A549 (cell line): ENCODE measurements around the gene INAFM1. TPM values are rescaled to one million over a fixed set of nuclear protein-coding genes. Genes with fewer than 3 reads are reported as not detected.

Experiments
- ATAC-seq, 2 experiments: fragments of 200-7000 bp in 1 of 2; fragments of >200 bp in 1 of 2; cut with Nextera tagmentation in 1 of 2; cut with Tn5 transposase in 1 of 2; 3 replicates each; pipeline versions ENCODE4 v1.8.0 to v1.9.1; 2018 to 2020; ENCODE audit warnings: mild to moderate bottlenecking in 1 of 2, moderate library complexity in 1 of 2
- CTCF ChIA-PET: fragments of 300-600 bp; sonication (Branson Sonifier 250); formaldehyde crosslinking; extraction: SDS; loops from one replicate; lab custom pipeline; 2021; ENCODE audit warnings: antibody characterized with exemption, inconsistent platforms; lab: Yijun Ruan, JAX
- POLR2A ChIA-PET: fragments of 350-600 bp; formaldehyde crosslinking; extraction: SDS; loops from one replicate; lab custom pipeline; 2021; ENCODE audit warnings: antibody characterized with exemption, inconsistent platforms; lab: Yijun Ruan, JAX
- DNase-seq, 2 experiments: peaks; one replicate each; pipeline versions ENCODE4 v3.0.0 to v3.0.0-alpha.2; 2011 to 2016; ENCODE audit warnings: low read depth in 1 of 2, low spot score in 1 of 2
- FAIRE-seq: peaks from 2 replicates; lab custom pipeline; 2011; peaks lifted over from hg19 to GRCh38; lab: Jason Lieb, UNC
- H3K27ac ChIP-seq, 2 experiments: fragments of >200 bp; sonication (Bioruptor Twin); formaldehyde crosslinking; 3 replicates each; pipeline ENCODE4 v1.5.1; 2016 to 2017
- H3K4me1 ChIP-seq: fragments of >200 bp; sonication (Bioruptor Twin); formaldehyde crosslinking; 3 replicates; pipeline ENCODE4 v1.6.1; 2016
- H3K4me2 ChIP-seq: fragments of >200 bp; sonication (Bioruptor Twin); formaldehyde crosslinking; 3 replicates; pipeline ENCODE4 v1.6.1; 2016
- H3K4me3 ChIP-seq: fragments of >200 bp; sonication (Bioruptor Twin); formaldehyde crosslinking; 3 replicates; pipeline ENCODE4 v1.5.1; 2016
- H3K9me3 ChIP-seq: fragments of >200 bp; sonication (Bioruptor Twin); formaldehyde crosslinking; 3 replicates; pipeline ENCODE4 v1.6.1; 2016
- BCL3 ChIP-seq: fragments of >200 bp; sonication (Bioruptor Twin); formaldehyde crosslinking; IDR thresholded peaks from 3 replicates; pipeline ENCODE4 v1.6.1; 2016
- CTCF ChIP-seq: fragments of >200 bp; sonication (Bioruptor Twin); formaldehyde crosslinking; IDR thresholded peaks from 3 replicates; pipeline ENCODE4 v1.5.1; 2016
- E2F6 ChIP-seq: IDR thresholded peaks from 2 replicates; pipeline ENCODE4 v1.6.1; 2012; ENCODE audit warnings: low read depth, borderline replicate concordance
- EHF ChIP-seq: fragments of 250-450 bp; sonication (Bioruptor Pico); IDR thresholded peaks from 2 replicates; pipeline ENCODE4 v1.5.0; 2020; ENCODE audit warnings: mild to moderate bottlenecking
- ELK1 ChIP-seq: fragments of 150-350 bp; IDR thresholded peaks from 2 replicates; pipeline ENCODE4 v1.6.1; 2014; ENCODE audit warnings: low read depth, mild to moderate bottlenecking, low read length
- FOXS1 ChIP-seq: fragments of 250-450 bp; sonication (Bioruptor Pico); IDR thresholded peaks from 2 replicates; pipeline ENCODE4 v1.5.0; 2020; ENCODE audit warnings: mild to moderate bottlenecking, moderate library complexity
- HDAC2 ChIP-seq: fragments of 200-600 bp; sonication (generic); IDR thresholded peaks from 2 replicates; pipeline ENCODE4 v1.6.1; 2016
- HEYL ChIP-seq: fragments of 250-450 bp; sonication (Bioruptor Pico); IDR thresholded peaks from 2 replicates; pipeline ENCODE4 v1.8.0; 2021; ENCODE audit warnings: mild to moderate bottlenecking, moderate library complexity
- MAX ChIP-seq: IDR thresholded peaks from 2 replicates; pipeline ENCODE4 v1.6.1; 2012
- MYC ChIP-seq: IDR thresholded peaks from 2 replicates; pipeline ENCODE4 v1.6.1; 2012; ENCODE audit warnings: mild to moderate bottlenecking, inconsistent platforms, low read length, improper control_type of control experiment, borderline replicate concordance
- NFE2L2 ChIP-seq: fragments of 150-350 bp; conservative IDR thresholded peaks from 2 replicates; pipeline ENCODE4 v1.6.1; 2014; ENCODE audit warnings: low read length
- RFX5 ChIP-seq: fragments of 450-650 bp; IDR thresholded peaks from 2 replicates; pipeline ENCODE4 v1.7.1; 2014; ENCODE audit warnings: antibody characterized with exemption, mild to moderate bottlenecking, moderate library complexity
- TFCP2L1 ChIP-seq: fragments of 250-450 bp; sonication (Bioruptor Pico); IDR thresholded peaks from 2 replicates; pipeline ENCODE4 v1.5.0; 2021; ENCODE audit warnings: mild to moderate bottlenecking
- ZSCAN20 ChIP-seq: fragments of 250-450 bp; sonication (Bioruptor Pico); IDR thresholded peaks from 2 replicates; pipeline ENCODE4 v1.8.0; 2022; ENCODE audit warnings: mild to moderate bottlenecking, moderate library complexity
- WGBS: methylation state at CpG from one replicate; pipeline ENCODE4 v1.1.6; 2017; ENCODE audit errors: missing lambda C conversion rate; 5-methylcytosine and 5-hydroxymethylcytosine counted together
- polyA plus RNA-seq, 4 experiments: library from polyadenylated mRNA; depleted of rRNA in 3 of 4; stranded (reverse); fragments of >200 nt; fragmentation: RNase III in 1 of 4; extraction: RNeasy Plus Mini Kit Qiagen cat#74134 plus additional on column Dnase treatment in 1 of 4; gene quantifications; 2 replicates in 3 of 4; 3 replicates in 1 of 4; pipeline ENCODE4 v1.2.3, GENCODE V29; 2011 to 2017

INAFM1 gene
- polyA plus RNA-seq, 2 of the 4 experiments (the other 2 are of a cell fraction): 1.5 to 5.5 TPM

GRCh38 chr19:47264629-47265028 lies 10.1 kb upstream of the INAFM1 start (continued):
- TF ChIP-seq BCL3 (no peak), NFE2L2 (no peak), RFX5 (no peak), FOXS1 (CRISPR knock-in tag) (no peak), ZSCAN20 (CRISPR knock-in tag) (no peak), EHF (CRISPR knock-in tag) (no peak), TFCP2L1 (no peak), HDAC2 (no peak)
- TF ChIP-seq, all 56 proteins: peak for 0

- ATAC-seq (no peak; a peak in 1 of 6 replicates), DNase-seq (no peak), FAIRE-seq (no peak)
- ChIA-PET CTCF (interaction anchor here (0.6 to 7.2 kb wide), 9 partner anchors 9 to 125 kb away, joined by 3 to 32 read pairs (median 5); partner anchors contain the start of genes DHX34 and INAFM1), POLR2A (interaction anchor here (1.2 to 1.9 kb wide), 2 partner anchors 8 to 10 kb away, joined by 4 to 12 read pairs; partner anchors contain the start of gene CCDC9)
- H3K9me3 ChIP-seq: no peaks in the 10 kb centered on the region
- TF ChIP-seq ELK1 (no peak), MAX (no peak), BCL3 (no peak)
- no peak overlapping the region for H3K4me2 ChIP-seq
- 92% methylated on average over 21 of the region's 21 CpGs for WGBS
- H3K4me3 ChIP-seq: no peak overlapping the region
- H3K4me1 ChIP-seq: no peaks in the 10 kb centered on the region
- H3K27ac ChIP-seq: no peak overlapping the region
Observed at GRCh38 chr19:47266401-47266941, 8.2 kb upstream of the INAFM1 start.

GRCh38 chr19:47267350-47267759 lies 7.3 kb upstream of the INAFM1 start:
- FAIRE-seq (no peak), ATAC-seq (no peak)
- TF ChIP-seq EHF (CRISPR knock-in tag) (no peak), E2F6 (no peak), CTCF (no peak), MAX (no peak), HEYL (CRISPR knock-in tag) (no peak), RFX5 (no peak), MYC (no peak)

More at GRCh38 chr19:47267350-47267759, 7.3 kb upstream of the INAFM1 start:
- 96% methylated on average over 14 of the region's 14 CpGs for WGBS
- peaks cover 2% of the 10 kb centered on the region; the same call in 1 of the 3 replicates for H3K4me1 ChIP-seq
- no peak overlapping the region for H3K4me3 ChIP-seq
- no peak overlapping the region for H3K27ac ChIP-seq
- ChIA-PET CTCF (interaction anchor here (0.8 to 7.2 kb wide), 8 partner anchors 8 to 124 kb away, joined by 3 to 32 read pairs (median 5); partner anchors contain the start of genes DHX34 and INAFM1), POLR2A (no interaction called here)
- DNase-seq: no peak
- no peak overlapping the region for H3K4me2 ChIP-seq
- H3K9me3 ChIP-seq: no peaks in the 10 kb centered on the region
